GM18868 (cell line): ENCODE data around the gene FN1.

Source experiments
- ATAC-seq: cut with Tn5 transposase; IDR thresholded peaks from one replicate; pipeline ENCODE4 v1.9.1; 2021; ENCODE audit warnings: mild to moderate bottlenecking, moderate library complexity; ENCODE audit not compliant: unreplicated experiment

FN1 gene

GRCh38 chr2:215435870-215436704 is at the start of gene FN1:
Gene FN1 (minus strand): TSS chr2:215436068. CDS start chr2:215435802, 266 bp downstream.
- ATAC-seq: peak; percentile 75

GRCh38 chr2:215485032-215485431 is 49.2 kb upstream of the FN1 start:
- no peak for ATAC-seq

GRCh38 chr2:215484570-215484969 is 48.7 kb upstream of the FN1 start:
- ATAC-seq: no peak

- ATAC-seq: no peak
Observed at GRCh38 chr2:215483431-215483830, 47.6 kb upstream of the FN1 start.

GRCh38 chr2:215479536-215480240 is 43.8 kb upstream of the FN1 start:
- ATAC-seq: no peak

DNA sequence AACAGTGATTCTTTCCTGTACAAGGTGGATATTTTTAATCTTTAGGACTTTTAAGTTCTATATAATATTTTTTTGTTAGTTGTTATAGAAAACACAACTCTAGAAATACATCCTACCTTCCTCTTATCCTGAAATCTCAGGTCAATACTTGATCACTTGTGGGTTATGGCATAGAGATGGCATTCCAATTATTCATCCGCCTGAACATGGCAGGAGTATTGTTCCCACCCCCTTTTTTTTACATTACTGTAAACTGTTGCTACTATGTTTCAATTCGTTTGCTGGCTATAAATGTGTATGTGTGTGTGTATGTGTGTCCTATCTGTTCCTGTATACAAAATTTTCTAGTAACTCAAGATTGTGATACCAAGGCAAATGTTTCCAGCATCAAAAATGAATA is 43.3 kb upstream of the FN1 start:
- ATAC-seq: no peak

DNA sequence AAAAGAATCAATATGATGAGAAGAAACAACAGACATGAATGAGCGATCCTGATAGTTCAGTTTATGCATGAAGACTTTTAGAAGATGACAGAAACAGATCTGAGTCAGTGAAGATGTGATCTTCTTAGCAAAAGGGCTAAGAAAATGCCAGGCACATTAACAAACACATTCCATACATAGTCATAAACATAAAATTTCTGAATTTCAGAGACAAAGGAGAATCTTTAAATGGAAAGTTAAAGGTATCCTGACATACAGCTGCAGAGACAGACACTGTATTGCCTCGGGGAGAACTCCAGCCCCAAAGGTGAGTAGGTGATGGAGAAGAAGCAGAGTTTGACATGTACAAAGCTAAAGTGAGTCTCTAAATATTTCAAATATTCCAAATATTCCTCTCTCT is 40.6 kb upstream of the FN1 start:
- ATAC-seq: no peak

GRCh38 chr2:215466097-215466909 is 30.4 kb upstream of the FN1 start:
- no peak for ATAC-seq

DNA sequence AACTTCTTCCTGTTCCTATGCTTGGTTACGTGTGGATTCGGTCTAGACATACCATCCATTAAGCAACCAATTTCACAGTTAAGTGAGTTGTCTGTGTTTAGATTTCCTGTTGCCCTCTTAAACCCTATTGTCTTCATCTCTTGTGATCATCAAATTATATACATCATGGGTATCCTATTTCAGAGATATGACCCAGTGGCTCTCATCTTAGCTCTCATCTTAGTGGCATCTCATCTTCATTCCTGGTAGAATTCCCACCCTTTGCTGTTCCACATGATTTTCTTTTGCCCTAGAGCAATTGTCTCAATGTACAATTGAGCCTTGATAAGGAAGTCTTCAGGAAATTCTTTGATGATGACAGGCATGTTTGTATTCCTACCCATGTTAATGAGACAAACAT is 29.4 kb upstream of the FN1 start:
- no peak for ATAC-seq

GRCh38 chr2:215461836-215462532 is 26.1 kb upstream of the FN1 start:
- ATAC-seq: no peak

- ATAC-seq: no peak
Observed at GRCh38 chr2:215460682-215461382, 25.0 kb upstream of the FN1 start.

- ATAC-seq: no peak
Observed at GRCh38 chr2:215455958-215456357, 20.1 kb upstream of the FN1 start.

DNA sequence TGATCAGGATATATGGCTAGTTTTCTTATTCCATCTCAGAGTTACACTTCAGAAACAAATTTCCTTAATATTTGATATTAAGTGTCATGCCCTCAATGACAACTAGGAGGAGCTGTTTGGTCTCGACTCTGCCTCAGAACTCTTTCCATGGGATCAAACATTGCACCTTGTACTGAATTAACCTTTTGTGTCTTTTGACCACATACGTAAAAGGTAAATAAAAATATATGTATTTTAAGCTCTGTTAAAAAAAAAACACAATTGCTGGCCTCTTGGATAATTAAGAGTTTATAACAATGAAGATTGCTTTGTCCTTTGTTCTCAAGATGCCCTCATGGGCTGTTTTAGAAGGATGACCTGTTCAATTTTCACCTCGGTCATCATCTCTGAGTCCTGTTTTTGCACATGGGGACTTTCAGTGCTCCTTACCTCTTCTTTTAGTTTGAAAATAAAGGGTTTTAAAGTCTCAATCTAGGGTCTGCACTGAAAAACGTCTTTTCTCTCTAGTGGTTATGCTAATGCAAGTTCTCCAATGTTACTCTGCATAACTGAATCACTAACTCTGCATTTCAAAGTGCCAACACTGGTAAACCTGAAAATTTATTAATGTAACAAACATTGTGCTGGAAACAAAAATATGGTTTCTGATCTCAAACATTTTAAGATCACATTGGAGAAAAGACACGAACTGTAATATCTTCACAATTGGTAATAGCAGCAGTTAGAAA is 18.8 kb upstream of the FN1 start:
- peak; percentile 79 for ATAC-seq

GRCh38 chr2:215452725-215453124 is 16.9 kb upstream of the FN1 start:
- ATAC-seq: no peak

GRCh38 chr2:215451012-215451756 is 15.3 kb upstream of the FN1 start:
- ATAC-seq: no peak

GRCh38 chr2:215450188-215451011 is 14.5 kb upstream of the FN1 start:
- ATAC-seq: no peak

- no peak for ATAC-seq
Observed at GRCh38 chr2:215447673-215448081, 11.8 kb upstream of the FN1 start.

DNA sequence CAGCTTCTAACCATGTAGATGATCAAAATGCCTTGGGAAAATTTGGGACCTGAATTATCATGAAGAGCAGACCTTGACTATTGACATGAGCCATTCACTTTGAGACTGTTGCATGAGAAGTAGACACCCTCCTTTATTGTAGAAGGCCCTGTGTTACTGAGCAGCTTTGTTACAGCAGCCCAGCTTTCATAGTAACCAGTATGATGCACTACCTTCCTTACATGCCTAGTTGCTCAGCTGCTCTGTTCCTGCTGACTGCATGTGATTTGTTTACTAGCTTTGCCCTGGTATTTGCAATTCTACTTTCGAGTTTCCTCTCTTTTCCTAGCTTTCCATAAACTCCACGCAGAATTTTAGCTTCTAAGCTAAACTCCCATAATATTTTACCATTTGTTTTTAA is 11.2 kb upstream of the FN1 start:
- ATAC-seq: no peak
